H9 (cell line): ENCODE results near the gene SELENOW. TPM values are rescaled to one million over a fixed set of nuclear protein-coding genes. Genes with fewer than 3 reads are reported as not detected.

ENCODE experiments used
- DNase-seq: peaks from one replicate; pipeline ENCODE4 v3.0.0-alpha.2; 2017
- H2AFZ ChIP-seq: one replicate; pipeline ENCODE4 v1.6.1; 2013; ENCODE audit warnings: mild to moderate bottlenecking, low read length, control low read depth, moderate library complexity
- H2AK5ac ChIP-seq: 2 replicates; pipeline ENCODE4 v1.6.1; 2013; ENCODE audit warnings: low read length, control low read depth, mixed read lengths; ENCODE audit not compliant: insufficient read length
- H2BK120ac ChIP-seq: one replicate; pipeline ENCODE4 v1.6.1; 2013; ENCODE audit warnings: low read depth, mild to moderate bottlenecking, low read length, control low read depth, inconsistent platforms; ENCODE audit not compliant: poor library complexity, severe bottlenecking
- H2BK12ac ChIP-seq: 2 replicates; pipeline ENCODE4 v1.6.1; 2013; ENCODE audit warnings: low read length, control low read depth, mixed read lengths, low read depth; ENCODE audit not compliant: insufficient read length
- H2BK15ac ChIP-seq: 2 replicates; pipeline ENCODE4 v1.6.1; 2013; ENCODE audit warnings: low read depth, low read length, control low read depth
- H2BK20ac ChIP-seq: one replicate; pipeline ENCODE4 v1.6.1; 2013; ENCODE audit warnings: low read depth, mild to moderate bottlenecking, low read length, control low read depth, inconsistent platforms; ENCODE audit not compliant: poor library complexity, severe bottlenecking
- H2BK5ac ChIP-seq: 2 replicates; pipeline ENCODE4 v1.6.1; 2013; ENCODE audit warnings: low read length, control low read depth, mixed read lengths; ENCODE audit not compliant: insufficient read length
- H3K14ac ChIP-seq: 2 replicates; pipeline ENCODE4 v1.6.1; 2013; ENCODE audit warnings: low read length, control low read depth; ENCODE audit not compliant: insufficient read depth
- H3K18ac ChIP-seq: 2 replicates; pipeline ENCODE4 v1.6.1; 2013; ENCODE audit warnings: low read depth, mild to moderate bottlenecking, mixed read lengths, low read length, control low read depth; ENCODE audit not compliant: insufficient read length
- H3K23ac ChIP-seq: 2 replicates; pipeline ENCODE4 v1.6.1; 2013; ENCODE audit warnings: low read length, control low read depth, mixed read lengths, low read depth; ENCODE audit not compliant: insufficient read length
- H3K23me2 ChIP-seq: 2 replicates; pipeline ENCODE4 v1.6.1; 2013; ENCODE audit warnings: low read depth, mild to moderate bottlenecking, mixed read lengths, low read length, control low read depth; ENCODE audit not compliant: insufficient read length, poor library complexity, severe bottlenecking
- H3K27ac ChIP-seq: 2 replicates; pipeline ENCODE4 v1.5.1; 2013; ENCODE audit warnings: low read length, control low read depth, mixed read lengths, low read depth; ENCODE audit not compliant: insufficient read length
- H3K27me3 ChIP-seq: 2 replicates; pipeline ENCODE4 v1.6.1; 2013; ENCODE audit warnings: low read length, control low read depth, inconsistent platforms; ENCODE audit not compliant: insufficient read depth
- H3K4ac ChIP-seq: 2 replicates; pipeline ENCODE4 v1.6.1; 2013; ENCODE audit warnings: low read depth, mild to moderate bottlenecking, control low read depth, inconsistent platforms, low read length, moderate library complexity
- H3K4me1 ChIP-seq: 2 replicates; pipeline ENCODE4 v1.6.1; 2013; ENCODE audit warnings: low read length, control low read depth, inconsistent platforms; ENCODE audit not compliant: insufficient read depth
- H3K4me2 ChIP-seq: 2 replicates; pipeline ENCODE4 v1.6.1; 2013; ENCODE audit warnings: low read length, control low read depth, mixed read lengths; ENCODE audit not compliant: insufficient read length, insufficient read depth
- H3K56ac ChIP-seq: 2 replicates; pipeline ENCODE4 v1.6.1; 2013; ENCODE audit warnings: low read depth, mild to moderate bottlenecking, mixed read lengths, low read length, control low read depth; ENCODE audit not compliant: insufficient read length
- H3K79me1 ChIP-seq: 2 replicates; pipeline ENCODE4 v1.6.1; 2013; ENCODE audit warnings: low read depth, mild to moderate bottlenecking, moderate library complexity, low read length, control low read depth, inconsistent platforms; ENCODE audit not compliant: insufficient read depth, poor library complexity, severe bottlenecking
- H3K79me2 ChIP-seq: 2 replicates; pipeline ENCODE4 v1.6.1; 2013; ENCODE audit warnings: low read length, control low read depth, inconsistent platforms; ENCODE audit not compliant: insufficient read depth
- H3K9ac ChIP-seq: 2 replicates; pipeline ENCODE4 v1.6.1; 2013; ENCODE audit warnings: low read length, control low read depth, mixed read lengths; ENCODE audit not compliant: insufficient read length; ENCODE audit errors: extremely low read depth
- H3K9me3 ChIP-seq: one replicate; pipeline ENCODE4 v1.6.1; 2013; ENCODE audit warnings: low read depth, low read length, inconsistent platforms; ENCODE audit not compliant: control insufficient read depth
- H3T11ph ChIP-seq: one replicate; pipeline ENCODE4 v1.6.1; 2013; ENCODE audit warnings: mild to moderate bottlenecking, low read length, control low read depth, inconsistent platforms
- H4K20me1 ChIP-seq: one replicate; pipeline ENCODE4 v1.6.1; 2013; ENCODE audit not compliant: control insufficient read depth, insufficient read length, insufficient read depth
- H4K5ac ChIP-seq: 2 replicates; pipeline ENCODE4 v1.6.1; 2013; ENCODE audit warnings: low read depth, mild to moderate bottlenecking, mixed read lengths, low read length, control low read depth; ENCODE audit not compliant: insufficient read length
- H4K8ac ChIP-seq: replicated peaks from 2 replicates; pipeline ENCODE4 v1.6.1; 2013; ENCODE audit warnings: low read length, control low read depth, mixed read lengths, low read depth; ENCODE audit not compliant: insufficient read length
- H4K91ac ChIP-seq: 2 replicates; pipeline ENCODE4 v1.6.1; 2013; ENCODE audit warnings: low read depth, mild to moderate bottlenecking, moderate library complexity, mixed read lengths, low read length, control low read depth; ENCODE audit not compliant: insufficient read length
- H3K27ac Mint-ChIP-seq, 3 experiments: 2 replicates in 2 of 3; 3 replicates in 1 of 3; pipeline ENCODE4 v1.8.0; 2020 to 2021; ENCODE audit warnings: mixed read lengths in 3 of 3, mild to moderate bottlenecking in 1 of 3, moderate library complexity in 1 of 3
- H3K27me3 Mint-ChIP-seq: 2 replicates; pipeline ENCODE4 v1.8.0; 2021; ENCODE audit warnings: low read depth, mild to moderate bottlenecking, moderate library complexity, mixed read lengths
- H3K36me3 Mint-ChIP-seq, 3 experiments: 2 replicates in 2 of 3; 3 replicates in 1 of 3; pipeline ENCODE4 v1.8.0; 2020 to 2021; ENCODE audit warnings: low read depth in 3 of 3, mixed read lengths in 3 of 3; ENCODE audit not compliant: insufficient read depth in 1 of 3
- H3K4me1 Mint-ChIP-seq, 2 experiments: 2 replicates each; pipeline ENCODE4 v1.8.0; 2020; ENCODE audit warnings: mixed read lengths in 2 of 2
- H3K4me3 Mint-ChIP-seq, 2 experiments: 2 replicates in 1 of 2; 3 replicates in 1 of 2; pipeline ENCODE4 v1.8.0; 2020 to 2021; ENCODE audit warnings: mild to moderate bottlenecking in 2 of 2, mixed read lengths in 2 of 2, moderate library complexity in 1 of 2
- H3K9me3 Mint-ChIP-seq, 2 experiments: 2 replicates in 1 of 2; 3 replicates in 1 of 2; pipeline ENCODE4 v1.8.0; 2020; ENCODE audit warnings: mild to moderate bottlenecking in 2 of 2, mixed read lengths in 2 of 2, moderate library complexity in 1 of 2
- CTCF ChIP-seq: fragments of 200-600 bp; sonication (generic); conservative IDR thresholded peaks from 3 replicates; pipeline ENCODE4 v1.8.0; 2021; ENCODE audit warnings: antibody characterized with exemption, mild to moderate bottlenecking
- WGBS: extraction: QIAGEN DNeasy Blood & Tissue Kit; methylation state at CpG from one replicate; pipeline ENCODE4 v1.1.7; 2013; ENCODE audit warnings: missing lambda C conversion rate, low lambda C conversion rate, mixed read lengths; ENCODE audit not compliant: insufficient read length; ENCODE audit errors: extremely low coverage; 5-methylcytosine and 5-hydroxymethylcytosine counted together
- total RNA-seq: library from RNA; stranded (reverse); gene quantifications from 2 replicates; pipeline ENCODE4 v1.2.1, GENCODE V29; 2021

SELENOW gene
- total RNA-seq, 1 experiment from 2014 or later: 388 TPM

DNA sequence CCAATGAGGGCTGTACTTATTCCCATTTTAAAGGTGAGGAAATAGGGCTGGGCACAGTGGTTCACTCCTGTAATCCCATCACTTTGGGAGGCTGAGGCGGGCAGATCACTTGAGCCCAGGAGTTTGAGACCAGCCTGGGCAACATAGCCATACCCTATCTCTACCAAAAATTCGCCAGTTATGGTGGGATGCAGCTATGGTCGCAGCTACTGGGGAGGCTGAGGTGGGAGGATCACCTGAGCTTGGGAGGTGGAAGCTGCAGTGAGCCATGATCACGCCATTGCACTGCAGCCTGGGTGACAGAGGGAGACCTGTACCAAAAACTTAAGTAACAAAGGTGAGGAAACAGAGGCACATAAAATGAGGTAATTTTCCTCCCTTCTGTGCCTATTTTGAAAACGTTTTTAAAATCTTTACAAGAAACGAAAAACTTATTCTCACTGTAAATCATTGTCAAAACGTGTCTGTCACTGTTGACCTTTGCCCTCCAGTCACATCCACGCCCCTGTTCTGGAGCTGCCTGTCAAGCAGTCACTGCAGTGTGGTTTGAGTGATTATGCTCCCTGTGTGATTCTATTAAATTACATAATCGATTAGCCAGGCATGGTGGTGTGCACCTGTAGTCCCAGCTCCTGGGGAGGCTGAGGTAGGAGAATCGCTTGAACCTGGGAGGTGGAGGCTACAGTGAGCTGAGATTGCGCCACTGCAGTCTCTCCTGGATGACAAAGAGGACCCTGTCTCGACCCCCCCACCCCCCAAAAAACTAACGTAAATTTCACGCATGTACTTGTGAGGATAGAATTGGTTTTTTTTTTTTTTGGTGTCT lies 20.7 kb upstream of the SELENOW start:
- H3K4me1 Mint-ChIP-seq: no peaks in the 10 kb centered on the region
- no peaks in the 10 kb centered on the region for H4K20me1 ChIP-seq

More for the DNA sequence above, 20.7 kb upstream of the SELENOW start:
- H3K23ac ChIP-seq: no peak overlapping the region
- H3K23me2 ChIP-seq: no peaks in the 10 kb centered on the region
- no peaks in the 10 kb centered on the region for H3K9me3 ChIP-seq
- H3K56ac ChIP-seq: no peak overlapping the region
- Mint-ChIP-seq H3K36me3 (peaks cover 43 to 57% (median 56%) of the 10 kb centered on the region in 3 experiments), H3K27ac (no peak overlapping the region), H3K9me3 (peaks cover 0 to 3% of the 10 kb centered on the region in 2 experiments; a peak in 1 of 5 replicates), H3K4me3 (no peak overlapping the region), H3K27me3 (no peaks in the 10 kb centered on the region)
- no peak overlapping the region for H3K4ac ChIP-seq
- no peak overlapping the region for H2AK5ac ChIP-seq
- H3K4me1 ChIP-seq: no peaks in the 10 kb centered on the region
- no peak overlapping the region for H3K4me2 ChIP-seq
- H2BK5ac ChIP-seq: no peak overlapping the region
- WGBS: no CpG with 5 or more reads among the region's 14 CpGs
- H2BK20ac ChIP-seq: no peak overlapping the region
- TF ChIP-seq CTCF: no peak
- H3K27me3 ChIP-seq: no peaks in the 10 kb centered on the region
- H2BK15ac ChIP-seq: no peak overlapping the region
- H4K8ac ChIP-seq: no peak overlapping the region
- no peaks in the 10 kb centered on the region for H3K79me2 ChIP-seq
- H4K5ac ChIP-seq: no peak overlapping the region
- no peak overlapping the region for H2BK120ac ChIP-seq
- H3K79me1 ChIP-seq: no peaks in the 10 kb centered on the region
- no peak overlapping the region for H4K91ac ChIP-seq
- H2AFZ ChIP-seq: no peak overlapping the region
- DNase-seq: no peak
- no peak overlapping the region for H3K27ac ChIP-seq
- no peak overlapping the region for H2BK12ac ChIP-seq
- H3T11ph ChIP-seq: no peak overlapping the region
- H3K14ac ChIP-seq: no peak overlapping the region
- H3K18ac ChIP-seq: no peak overlapping the region
- H3K9ac ChIP-seq: no peak overlapping the region
